Endothelial cell of umbilical vein (primary cell): ENCODE measurements around the gene CNPY1. TPM values are rescaled to one million over a fixed set of nuclear protein-coding genes. Genes with fewer than 3 reads are reported as not detected.

ENCODE experiments used
- BruUV-seq: library from RNA; stranded (reverse); fragments of 400-500 nt; replicated peaks from 2 replicates; lab custom pipeline; 2021; lab: Mats Ljungman, UMichigan
- CTCF ChIA-PET: fragments of 300-600, 350-600 bp; sonication (Branson Sonifier 250); formaldehyde crosslinking; loops from one replicate; lab custom pipeline; 2021; ENCODE audit warnings: antibody characterized with exemption, inconsistent platforms; lab: Charles Lee
- POLR2A ChIA-PET: fragments of 300-600, 350-600 bp; sonication (Branson Sonifier 250); formaldehyde crosslinking; loops from one replicate; lab custom pipeline; 2021; ENCODE audit warnings: antibody characterized with exemption, inconsistent platforms; lab: Charles Lee
- DNase-seq: peaks from one replicate; pipeline ENCODE4 v3.0.0-alpha.2; 2011; ENCODE audit warnings: low read depth, low spot score
- FAIRE-seq: peaks from 2 replicates; lab custom pipeline; 2011; peaks lifted over from hg19 to GRCh38; lab: Jason Lieb, UNC
- H2AFZ ChIP-seq: 2 replicates; pipeline ENCODE4 v1.6.0; 2012; ENCODE audit warnings: low read depth, low read length, control low read depth, inconsistent platforms
- H3K27ac ChIP-seq: 2 replicates; pipeline ENCODE4 v1.5.1; 2011; ENCODE audit warnings: low read depth, mild to moderate bottlenecking, control low read depth, low read length, moderate library complexity; ENCODE audit not compliant: insufficient read depth
- H3K27me3 ChIP-seq, 2 experiments: 2 replicates each; pipeline versions ENCODE4 v1.6.0 to v1.6.1; 2011; ENCODE audit warnings: low read length in 2 of 2, mixed read lengths in 1 of 2; ENCODE audit not compliant: control insufficient read depth in 2 of 2, insufficient read depth in 2 of 2
- H3K36me3 ChIP-seq, 2 experiments: 2 replicates in 1 of 2; 3 replicates in 1 of 2; pipeline ENCODE4 v1.5.1; 2011; ENCODE audit warnings: low read length in 2 of 2, mild to moderate bottlenecking in 1 of 2, moderate library complexity in 1 of 2; ENCODE audit not compliant: control insufficient read depth in 2 of 2, insufficient read depth in 2 of 2; ENCODE audit errors: extremely low read depth in 1 of 2
- H3K4me1 ChIP-seq: 3 replicates; pipeline ENCODE4 v1.5.1; 2011; ENCODE audit warnings: mild to moderate bottlenecking, low read length; ENCODE audit not compliant: control insufficient read depth, insufficient read depth; ENCODE audit errors: extremely low read depth
- H3K4me2 ChIP-seq: 2 replicates; pipeline ENCODE4 v1.6.1; 2011; ENCODE audit warnings: low read length, control low read depth, mixed read lengths; ENCODE audit not compliant: insufficient read depth
- H3K4me3 ChIP-seq, 3 experiments: fragments of 200-600 bp in 1 of 3; sonication (generic), shearing (Covaris generic) in 1 of 3; replicated peaks in 1 of 3; 2 replicates each; pipeline ENCODE4 v1.5.1; 2011 to 2016; ENCODE audit warnings: control low read depth in 3 of 3, low read length in 3 of 3, mild to moderate bottlenecking in 2 of 3, inconsistent platforms in 1 of 3, low read depth in 1 of 3, moderate library complexity in 1 of 3; ENCODE audit not compliant: insufficient read depth in 1 of 3
- H3K79me2 ChIP-seq: 2 replicates; pipeline ENCODE4 v1.6.0; 2012; ENCODE audit warnings: low read length, inconsistent platforms; ENCODE audit not compliant: control insufficient read depth, insufficient read depth
- H3K9ac ChIP-seq: replicated peaks from 2 replicates; pipeline ENCODE3; 2011; ENCODE audit warnings: low read length, control low read depth; ENCODE audit not compliant: insufficient read depth; ENCODE audit errors: extremely low read depth
- H3K9me1 ChIP-seq: replicated peaks from 3 replicates; pipeline ENCODE4 v1.6.0; 2011; ENCODE audit warnings: mild to moderate bottlenecking, low read length; ENCODE audit not compliant: control insufficient read depth, insufficient read depth; ENCODE audit errors: extremely low read depth
- H3K9me3 ChIP-seq: replicated peaks from 2 replicates; pipeline ENCODE4 v1.5.1; 2012; ENCODE audit warnings: low read length, inconsistent platforms; ENCODE audit not compliant: control insufficient read depth, insufficient read depth
- H4K20me1 ChIP-seq: replicated peaks from 2 replicates; pipeline ENCODE3; 2011; ENCODE audit warnings: mild to moderate bottlenecking, low read length; ENCODE audit not compliant: control insufficient read depth, insufficient read depth; ENCODE audit errors: extremely low read depth
- EZH2 ChIP-seq: IDR thresholded peaks from 2 replicates; pipeline ENCODE4 v1.6.1; 2012; ENCODE audit warnings: borderline replicate concordance, low read depth, mild to moderate bottlenecking, moderate library complexity, low read length, inconsistent platforms; ENCODE audit not compliant: severe bottlenecking
- FOS ChIP-seq: IDR thresholded peaks from 2 replicates; pipeline ENCODE4 v1.6.1; 2011; ENCODE audit warnings: mild to moderate bottlenecking, low read length, moderate library complexity, borderline replicate concordance; ENCODE audit not compliant: insufficient read depth
- GATA2 ChIP-seq: IDR thresholded peaks from 2 replicates; pipeline ENCODE4 v1.7.0; 2011; ENCODE audit warnings: low read depth, mild to moderate bottlenecking, moderate library complexity, mixed read lengths, low read length; ENCODE audit not compliant: insufficient read length, insufficient read depth
- JUN ChIP-seq: IDR thresholded peaks from 2 replicates; pipeline ENCODE4 v1.6.1; 2011; ENCODE audit warnings: borderline replicate concordance, low read depth; ENCODE audit not compliant: insufficient read length, insufficient read depth
- MYC ChIP-seq: IDR thresholded peaks from one replicate; pipeline ENCODE4 v1.6.1; 2011; ENCODE audit warnings: mild to moderate bottlenecking, low read depth, low read length
- POLR2A ChIP-seq: IDR thresholded peaks from 2 replicates; pipeline ENCODE4 v1.6.1; 2012; ENCODE audit warnings: low read depth, mild to moderate bottlenecking, control low read depth, low read length
- POLR2AphosphoS5 ChIP-seq: IDR thresholded peaks from 2 replicates; pipeline ENCODE4 v1.6.1; 2012; ENCODE audit warnings: low read depth, mild to moderate bottlenecking, control low read depth, low read length, moderate library complexity; ENCODE audit not compliant: insufficient read depth
- dilution Hi-C: fragments of 300-500 bp; cut with MboI; formaldehyde crosslinking; loops from one replicate; pipeline ENCODE4 v1.15.0; 2019; ENCODE audit warnings: low sequenced_read_pairs; ENCODE audit not compliant: extremely low pct_ligation_motif_present
- intact Hi-C: fragments of 100-400 bp; cut with micrococcal nuclease; formaldehyde crosslinking; loops from one replicate; pipeline ENCODE4 v1.10.0; 2022
- polyA plus RNA-seq, 4 experiments: library from polyadenylated mRNA; depleted of rRNA in 3 of 4; stranded (reverse) in 3 of 4; unstranded in 1 of 4; fragments of >200 nt; gene quantifications; 2 replicates each; pipeline versions ENCODE4 v1.2.1 to v1.2.3, GENCODE V29; 2011 to 2012; ENCODE audit warnings: missing spikeins in 1 of 4
- total RNA-seq: library from RNA; stranded (reverse); gene quantifications from 2 replicates; pipeline ENCODE4 v1.2.3, GENCODE V29; 2021
- TF ChIP-seq, protein P1 (sequence below), 2 donors: IDR thresholded peaks; 1 replicate in 1 of 2; 2 replicates in 1 of 2; pipeline ENCODE4 v1.5.1; 2011; ENCODE audit warnings: low read length in 2 of 2, mild to moderate bottlenecking in 2 of 2, moderate library complexity in 2 of 2, control low read depth in 1 of 2, inconsistent platforms in 1 of 2, low read depth in 1 of 2; ENCODE audit not compliant: insufficient read depth in 1 of 2; ENCODE audit errors: extremely low read depth in 1 of 2
- TF ChIP-seq, protein P2 (sequence below): IDR thresholded peaks from 2 replicates; pipeline ENCODE4 v1.6.1; 2011; ENCODE audit not compliant: insufficient read depth, insufficient read length

Gene CNPY1
- total and polyA plus RNA-seq, 2 donors (not counting 3 experiments of a cell fraction or from before 2014, with no cell fraction given), result not detected

DNA sequence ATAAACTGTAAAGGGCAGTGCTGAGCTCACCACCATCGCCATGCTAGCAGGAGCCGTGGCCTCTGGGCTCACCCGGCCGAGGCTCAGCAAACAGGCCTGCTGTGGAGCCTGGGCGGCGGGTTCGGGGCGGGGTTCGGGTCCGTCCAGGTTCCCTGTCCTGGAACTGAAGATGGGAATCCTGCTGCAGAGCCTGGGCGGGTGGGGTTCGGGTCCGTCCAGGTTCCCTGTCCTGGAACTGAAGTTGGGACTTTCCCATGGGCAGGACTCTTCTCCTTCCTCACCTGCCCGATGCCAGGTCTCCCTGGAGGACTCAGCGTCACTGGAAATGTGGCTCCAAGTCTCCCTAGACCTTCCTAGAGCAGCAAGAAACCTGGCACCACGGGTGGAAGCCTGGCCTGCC, 51.8 kb downstream of the CNPY1 start:
- no peaks in the 10 kb centered on the region for H3K9me3 ChIP-seq
- TF ChIP-seq, protein P1, sequence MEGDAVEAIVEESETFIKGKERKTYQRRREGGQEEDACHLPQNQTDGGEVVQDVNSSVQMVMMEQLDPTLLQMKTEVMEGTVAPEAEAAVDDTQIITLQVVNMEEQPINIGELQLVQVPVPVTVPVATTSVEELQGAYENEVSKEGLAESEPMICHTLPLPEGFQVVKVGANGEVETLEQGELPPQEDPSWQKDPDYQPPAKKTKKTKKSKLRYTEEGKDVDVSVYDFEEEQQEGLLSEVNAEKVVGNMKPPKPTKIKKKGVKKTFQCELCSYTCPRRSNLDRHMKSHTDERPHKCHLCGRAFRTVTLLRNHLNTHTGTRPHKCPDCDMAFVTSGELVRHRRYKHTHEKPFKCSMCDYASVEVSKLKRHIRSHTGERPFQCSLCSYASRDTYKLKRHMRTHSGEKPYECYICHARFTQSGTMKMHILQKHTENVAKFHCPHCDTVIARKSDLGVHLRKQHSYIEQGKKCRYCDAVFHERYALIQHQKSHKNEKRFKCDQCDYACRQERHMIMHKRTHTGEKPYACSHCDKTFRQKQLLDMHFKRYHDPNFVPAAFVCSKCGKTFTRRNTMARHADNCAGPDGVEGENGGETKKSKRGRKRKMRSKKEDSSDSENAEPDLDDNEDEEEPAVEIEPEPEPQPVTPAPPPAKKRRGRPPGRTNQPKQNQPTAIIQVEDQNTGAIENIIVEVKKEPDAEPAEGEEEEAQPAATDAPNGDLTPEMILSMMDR (IDR thresholded peaks at IDR 0.05; ENCODE audit: extremely low read depth in 1 of 2, insufficient read depth in 1 of 2, low read depth in 1 of 2, low read length in 2 of 2), result no peak
- no peak for TF ChIP-seq EZH2
- TF ChIP-seq GATA2, result no peak
- TF ChIP-seq POLR2A, result no peak
- TF ChIP-seq MYC, result no peak
- no peak for TF ChIP-seq FOS
- TF ChIP-seq, protein P2, sequence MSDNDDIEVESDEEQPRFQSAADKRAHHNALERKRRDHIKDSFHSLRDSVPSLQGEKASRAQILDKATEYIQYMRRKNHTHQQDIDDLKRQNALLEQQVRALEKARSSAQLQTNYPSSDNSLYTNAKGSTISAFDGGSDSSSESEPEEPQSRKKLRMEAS, result no peak
- TF ChIP-seq POLR2AphosphoS5, result no peak
- no peak for TF ChIP-seq JUN
- H3K4me2 ChIP-seq, result no peak overlapping the region
- peaks cover 10 to 18% of the 10 kb centered on the region in 2 experiments for H3K27me3 ChIP-seq
- no peak overlapping the region for H2AFZ ChIP-seq
- dilution Hi-C loops, result no loop called here
- intact Hi-C loops, result no loop called here
- POLR2A ChIA-PET, result no interaction called here
- no peaks in the 10 kb centered on the region for H3K9me1 ChIP-seq
- H3K4me3 ChIP-seq, result no peak overlapping the region
- H3K27ac ChIP-seq, result no peak overlapping the region
- H3K79me2 ChIP-seq, result no peaks in the 10 kb centered on the region
- CTCF ChIA-PET, result no interaction called here
- no peaks in the 10 kb centered on the region for H3K4me1 ChIP-seq
- H3K36me3 ChIP-seq, result no peaks in the 10 kb centered on the region
- H3K9ac ChIP-seq, result no peak overlapping the region
- BruUV-seq, result no TSS peak
- no peaks in the 10 kb centered on the region for H4K20me1 ChIP-seq
- DNase-seq, result no peak
- no peak for FAIRE-seq
